NB4 (cell line): Measurements from ENCODE around the gene DBNDD2.
A peak's percentile ranks its signal among the peaks of the same experiment; 100 is the strongest.

Experiments used
- DNase-seq: peaks from one replicate; pipeline ENCODE4 v3.0.0; 2010; ENCODE audit warnings: low read depth
- H3K4me3 ChIP-seq: one replicate; pipeline ENCODE4 v1.5.1; 2011; ENCODE audit warnings: mild to moderate bottlenecking, low read depth, low read length, moderate library complexity
- MYC ChIP-seq: IDR thresholded peaks from 2 replicates; pipeline ENCODE4 v1.6.1; 2011; ENCODE audit warnings: low read depth, low read length
- POLR2A ChIP-seq: IDR thresholded peaks from 2 replicates; pipeline ENCODE4 v1.6.1; 2011; ENCODE audit warnings: mild to moderate bottlenecking; ENCODE audit not compliant: insufficient read length; ENCODE audit errors: extremely low read depth
- TF ChIP-seq, protein P1 (sequence below): IDR thresholded peaks from one replicate; pipeline ENCODE4 v1.5.1; 2012; ENCODE audit warnings: low read depth, low read length
- TF ChIP-seq, protein P2 (sequence below): IDR thresholded peaks from 2 replicates; pipeline ENCODE4 v1.6.1; 2011; ENCODE audit warnings: low read depth, low read length

DBNDD2 gene

GRCh38 chr20:45459606-45460005 lies 51.5 kb downstream of the DBNDD2 start:
- no peak overlapping the region for H3K4me3 ChIP-seq
- no peak for TF ChIP-seq MYC
- TF ChIP-seq, protein P1, sequence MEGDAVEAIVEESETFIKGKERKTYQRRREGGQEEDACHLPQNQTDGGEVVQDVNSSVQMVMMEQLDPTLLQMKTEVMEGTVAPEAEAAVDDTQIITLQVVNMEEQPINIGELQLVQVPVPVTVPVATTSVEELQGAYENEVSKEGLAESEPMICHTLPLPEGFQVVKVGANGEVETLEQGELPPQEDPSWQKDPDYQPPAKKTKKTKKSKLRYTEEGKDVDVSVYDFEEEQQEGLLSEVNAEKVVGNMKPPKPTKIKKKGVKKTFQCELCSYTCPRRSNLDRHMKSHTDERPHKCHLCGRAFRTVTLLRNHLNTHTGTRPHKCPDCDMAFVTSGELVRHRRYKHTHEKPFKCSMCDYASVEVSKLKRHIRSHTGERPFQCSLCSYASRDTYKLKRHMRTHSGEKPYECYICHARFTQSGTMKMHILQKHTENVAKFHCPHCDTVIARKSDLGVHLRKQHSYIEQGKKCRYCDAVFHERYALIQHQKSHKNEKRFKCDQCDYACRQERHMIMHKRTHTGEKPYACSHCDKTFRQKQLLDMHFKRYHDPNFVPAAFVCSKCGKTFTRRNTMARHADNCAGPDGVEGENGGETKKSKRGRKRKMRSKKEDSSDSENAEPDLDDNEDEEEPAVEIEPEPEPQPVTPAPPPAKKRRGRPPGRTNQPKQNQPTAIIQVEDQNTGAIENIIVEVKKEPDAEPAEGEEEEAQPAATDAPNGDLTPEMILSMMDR = peak; percentile 5
- TF ChIP-seq POLR2A = no peak
- TF ChIP-seq, protein P2, sequence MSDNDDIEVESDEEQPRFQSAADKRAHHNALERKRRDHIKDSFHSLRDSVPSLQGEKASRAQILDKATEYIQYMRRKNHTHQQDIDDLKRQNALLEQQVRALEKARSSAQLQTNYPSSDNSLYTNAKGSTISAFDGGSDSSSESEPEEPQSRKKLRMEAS = no peak
- no peak for DNase-seq
